A549 (cell line): ENCODE data around the gene HEXIM2. TPM values are rescaled to one million over a fixed set of nuclear protein-coding genes. Genes with fewer than 3 reads are reported as not detected.

Experiments
- ATAC-seq, 2 experiments: fragments of 200-7000 bp in 1 of 2; fragments of >200 bp in 1 of 2; cut with Nextera tagmentation in 1 of 2; cut with Tn5 transposase in 1 of 2; 3 replicates each; pipeline versions ENCODE4 v1.8.0 to v1.9.1; 2018 to 2020; ENCODE audit warnings: mild to moderate bottlenecking in 1 of 2, moderate library complexity in 1 of 2
- CTCF ChIA-PET: fragments of 300-600 bp; sonication (Branson Sonifier 250); formaldehyde crosslinking; extraction: SDS; loops from one replicate; lab custom pipeline; 2021; ENCODE audit warnings: antibody characterized with exemption, inconsistent platforms; lab: Yijun Ruan, JAX
- POLR2A ChIA-PET: fragments of 350-600 bp; formaldehyde crosslinking; extraction: SDS; loops from one replicate; lab custom pipeline; 2021; ENCODE audit warnings: antibody characterized with exemption, inconsistent platforms; lab: Yijun Ruan, JAX
- DNase-seq, 2 experiments: peaks; one replicate each; pipeline versions ENCODE4 v3.0.0 to v3.0.0-alpha.2; 2011 to 2016; ENCODE audit warnings: low read depth in 1 of 2, low spot score in 1 of 2
- FAIRE-seq: peaks from 2 replicates; lab custom pipeline; 2011; peaks lifted over from hg19 to GRCh38; lab: Jason Lieb, UNC
- H3K27ac ChIP-seq, 2 experiments: fragments of >200 bp; sonication (Bioruptor Twin); formaldehyde crosslinking; 3 replicates each; pipeline ENCODE4 v1.5.1; 2016 to 2017
- H3K4me1 ChIP-seq: fragments of >200 bp; sonication (Bioruptor Twin); formaldehyde crosslinking; 3 replicates; pipeline ENCODE4 v1.6.1; 2016
- H3K4me2 ChIP-seq: fragments of >200 bp; sonication (Bioruptor Twin); formaldehyde crosslinking; 3 replicates; pipeline ENCODE4 v1.6.1; 2016
- H3K4me3 ChIP-seq: fragments of >200 bp; sonication (Bioruptor Twin); formaldehyde crosslinking; 3 replicates; pipeline ENCODE4 v1.5.1; 2016
- H3K9me3 ChIP-seq: fragments of >200 bp; sonication (Bioruptor Twin); formaldehyde crosslinking; 3 replicates; pipeline ENCODE4 v1.6.1; 2016
- BHLHE40 ChIP-seq: IDR thresholded peaks from 2 replicates; pipeline ENCODE4 v1.6.1; 2012; ENCODE audit warnings: low read depth, low read length, inconsistent platforms
- CBX2 ChIP-seq: fragments of 200-600 bp; sonication (generic); IDR thresholded peaks from 2 replicates; pipeline ENCODE4 v1.6.1; 2016; ENCODE audit warnings: low read depth, mild to moderate bottlenecking, borderline replicate concordance
- CBX8 ChIP-seq: fragments of 200-600 bp; sonication (generic); IDR thresholded peaks from 2 replicates; pipeline ENCODE4 v1.6.1; 2016
- CHD2 ChIP-seq: fragments of 150-350 bp; IDR thresholded peaks from 2 replicates; pipeline ENCODE4 v1.6.1; 2014; ENCODE audit warnings: low read length; ENCODE audit not compliant: partially characterized antibody
- EHF ChIP-seq: fragments of 250-450 bp; sonication (Bioruptor Pico); IDR thresholded peaks from 2 replicates; pipeline ENCODE4 v1.5.0; 2020; ENCODE audit warnings: mild to moderate bottlenecking
- EHMT2 ChIP-seq: fragments of 200-600 bp; sonication (generic); IDR thresholded peaks from 2 replicates; pipeline ENCODE4 v1.6.1; 2016; ENCODE audit warnings: antibody characterized with exemption, low read depth, mild to moderate bottlenecking, moderate library complexity
- EP300 ChIP-seq, 2 experiments: fragments of >200 bp; sonication (Bioruptor Twin); formaldehyde crosslinking; IDR thresholded peaks; 2 replicates in 1 of 2; 3 replicates in 1 of 2; pipeline ENCODE4 v1.6.1; 2016 to 2017
- FOSB ChIP-seq: fragments of 250-450 bp; sonication (Bioruptor Pico); IDR thresholded peaks from 2 replicates; pipeline ENCODE4 v1.5.0; 2020; ENCODE audit warnings: mild to moderate bottlenecking, moderate library complexity
- FOSL2 ChIP-seq, 2 experiments: fragments of 450-650 bp in 1 of 2; fragments of >200 bp in 1 of 2; sonication (Bioruptor Twin) in 1 of 2; formaldehyde crosslinking; IDR thresholded peaks; 2 replicates each; pipeline versions ENCODE4 v1.5.0 to v1.6.1; 2016 to 2020; ENCODE audit warnings: mild to moderate bottlenecking in 1 of 2, moderate library complexity in 1 of 2
- GATA3 ChIP-seq: IDR thresholded peaks from 2 replicates; pipeline ENCODE4 v1.6.1; 2012; ENCODE audit warnings: borderline replicate concordance
- HDAC2 ChIP-seq: fragments of 200-600 bp; sonication (generic); IDR thresholded peaks from 2 replicates; pipeline ENCODE4 v1.6.1; 2016
- HEYL ChIP-seq: fragments of 250-450 bp; sonication (Bioruptor Pico); IDR thresholded peaks from 2 replicates; pipeline ENCODE4 v1.8.0; 2021; ENCODE audit warnings: mild to moderate bottlenecking, moderate library complexity
- HOXB13 ChIP-seq: fragments of 250-450 bp; sonication (Bioruptor Pico); IDR thresholded peaks from 2 replicates; pipeline ENCODE4 v1.5.0; 2020; ENCODE audit warnings: low read depth, mild to moderate bottlenecking, moderate library complexity
- JUN ChIP-seq, 2 experiments: fragments of >200 bp; sonication (Bioruptor Twin); formaldehyde crosslinking; IDR thresholded peaks; 2 replicates in 1 of 2; 3 replicates in 1 of 2; pipeline ENCODE4 v1.6.1; 2016 to 2017
- JUNB ChIP-seq: fragments of >200 bp; sonication (Bioruptor Twin); formaldehyde crosslinking; IDR thresholded peaks from 2 replicates; pipeline ENCODE4 v1.6.1; 2016
- KDM1A ChIP-seq: fragments of 200-600 bp; sonication (generic); IDR thresholded peaks from 2 replicates; pipeline ENCODE4 v1.6.1; 2016; ENCODE audit warnings: low read depth, mild to moderate bottlenecking
- KDM5A ChIP-seq: fragments of 200-600 bp; sonication (generic); IDR thresholded peaks from 2 replicates; pipeline ENCODE4 v1.6.1; 2016; ENCODE audit warnings: antibody characterized with exemption, mild to moderate bottlenecking
- MAFK ChIP-seq: fragments of 450-650 bp; IDR thresholded peaks from 2 replicates; pipeline ENCODE4 v1.6.1; 2014; ENCODE audit not compliant: partially characterized antibody
- NPAS2 ChIP-seq: fragments of 250-450 bp; sonication (Bioruptor Pico); IDR thresholded peaks from 2 replicates; pipeline ENCODE4 v1.8.0; 2022; ENCODE audit warnings: mild to moderate bottlenecking, moderate library complexity, borderline replicate concordance
- POLR2AphosphoS2 ChIP-seq: conservative IDR thresholded peaks from 2 replicates; pipeline ENCODE4 v1.6.1; 2012; ENCODE audit warnings: low read length, improper control_type of control experiment, inconsistent platforms
- RCOR1 ChIP-seq: fragments of 150-350 bp; IDR thresholded peaks from 2 replicates; pipeline ENCODE4 v1.6.1; 2014; ENCODE audit warnings: antibody characterized with exemption, low read length, low read depth
- RFX5 ChIP-seq: fragments of 450-650 bp; IDR thresholded peaks from 2 replicates; pipeline ENCODE4 v1.7.1; 2014; ENCODE audit warnings: antibody characterized with exemption, mild to moderate bottlenecking, moderate library complexity
- SMC3 ChIP-seq: fragments of >200 bp; sonication (Bioruptor Twin); formaldehyde crosslinking; IDR thresholded peaks from 3 replicates; pipeline ENCODE4 v1.6.1; 2018; ENCODE audit warnings: inconsistent platforms
- SREBF2 ChIP-seq: fragments of 450-650 bp; IDR thresholded peaks from 2 replicates; pipeline ENCODE4 v1.6.1; 2014; ENCODE audit warnings: mild to moderate bottlenecking, moderate library complexity
- TFCP2L1 ChIP-seq: fragments of 250-450 bp; sonication (Bioruptor Pico); IDR thresholded peaks from 2 replicates; pipeline ENCODE4 v1.5.0; 2021; ENCODE audit warnings: mild to moderate bottlenecking
- ZC3H11A ChIP-seq: fragments of 450-650 bp; IDR thresholded peaks from 2 replicates; pipeline ENCODE4 v1.6.1; 2014; ENCODE audit warnings: antibody characterized with exemption, mild to moderate bottlenecking
- ZFP36 ChIP-seq: fragments of 450-650 bp; IDR thresholded peaks from 2 replicates; pipeline ENCODE4 v1.6.1; 2014; ENCODE audit warnings: borderline replicate concordance; ENCODE audit not compliant: partially characterized antibody
- ZNF302 ChIP-seq: fragments of 250-450 bp; sonication (Bioruptor Pico); IDR thresholded peaks from 2 replicates; pipeline ENCODE4 v1.9.0; 2021; ENCODE audit warnings: inconsistent platforms, mild to moderate bottlenecking, moderate library complexity
- WGBS: methylation state at CpG from one replicate; pipeline ENCODE4 v1.1.6; 2017; ENCODE audit errors: missing lambda C conversion rate; 5-methylcytosine and 5-hydroxymethylcytosine counted together
- polyA plus RNA-seq, 4 experiments: library from polyadenylated mRNA; depleted of rRNA in 3 of 4; stranded (reverse); fragments of >200 nt; fragmentation: RNase III in 1 of 4; extraction: RNeasy Plus Mini Kit Qiagen cat#74134 plus additional on column Dnase treatment in 1 of 4; gene quantifications; 2 replicates in 3 of 4; 3 replicates in 1 of 4; pipeline ENCODE4 v1.2.3, GENCODE V29; 2011 to 2017
- TF ChIP-seq, protein P1 (sequence below): fragments of 250-450 bp; sonication (Bioruptor Pico); IDR thresholded peaks from 2 replicates; pipeline ENCODE4 v1.5.0; 2020; ENCODE audit warnings: low read depth, mild to moderate bottlenecking, moderate library complexity
- TF ChIP-seq, protein P2 (sequence below): fragments of 150-350 bp; IDR thresholded peaks from 2 replicates; pipeline ENCODE4 v1.6.1; 2014; ENCODE audit warnings: low read depth, mild to moderate bottlenecking, low read length
- TF ChIP-seq, protein P3 (sequence below): IDR thresholded peaks from 2 replicates; pipeline ENCODE4 v1.6.1; 2012
- TF ChIP-seq, protein P4 (sequence below): fragments of 200-600 bp; sonication (generic); IDR thresholded peaks from 2 replicates; pipeline ENCODE4 v1.6.1; 2016; ENCODE audit warnings: antibody characterized with exemption, mild to moderate bottlenecking, moderate library complexity
- TF ChIP-seq, protein P5 (sequence below): IDR thresholded peaks from 2 replicates; pipeline ENCODE4 v1.6.1; 2012; ENCODE audit warnings: low read depth, borderline replicate concordance
- TF ChIP-seq, protein P6 (sequence below): fragments of 250-450 bp; sonication (Bioruptor Pico); IDR thresholded peaks from 2 replicates; pipeline ENCODE4 v1.5.0; 2021; ENCODE audit warnings: mild to moderate bottlenecking, moderate library complexity, borderline replicate concordance

Gene HEXIM2
- polyA plus RNA-seq, 2 of the 4 experiments (the other 2 are of a cell fraction), result 15.5 to 23.1 TPM

DNA sequence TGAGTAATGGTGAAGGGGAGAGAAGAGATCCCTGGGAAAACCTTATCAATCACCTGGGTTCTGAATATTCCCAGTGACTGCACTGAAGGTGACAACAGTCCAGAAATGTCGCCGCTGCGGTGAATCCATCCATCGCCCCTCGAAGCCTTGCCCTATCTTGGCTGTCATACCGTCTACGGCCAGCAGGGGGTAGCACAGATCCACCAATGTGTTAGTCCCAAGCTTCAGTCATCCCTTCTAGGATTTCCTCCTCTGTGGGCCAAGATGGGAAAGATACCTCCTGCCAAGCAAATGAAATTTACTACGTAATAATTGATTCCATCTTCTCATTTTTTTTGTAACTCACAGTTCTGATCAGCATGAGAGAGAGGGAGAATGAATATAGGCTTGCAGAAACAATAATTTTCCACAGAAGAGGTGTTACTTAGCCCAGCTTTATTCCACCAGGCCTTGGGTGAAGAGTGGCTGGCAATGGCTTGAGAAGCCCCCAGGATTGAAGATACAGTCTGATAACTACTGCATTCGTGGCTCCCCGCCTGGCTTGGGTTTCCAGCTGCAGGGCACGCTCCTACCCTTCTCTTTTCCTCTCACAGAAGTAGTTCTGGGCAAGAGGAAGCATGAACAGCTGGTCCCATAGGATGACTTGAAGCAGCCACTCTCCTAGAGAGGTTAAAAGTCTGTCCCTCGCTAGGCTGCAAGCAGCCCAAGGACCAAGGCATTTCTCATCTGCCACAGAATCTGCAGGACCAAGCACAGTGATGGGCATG is 57.4 kb downstream of the HEXIM2 start:
- Histone ChIP-seq H3K27ac (peak overlapping the region; percentile 97), H3K4me3 (no peak overlapping the region), H3K4me2 (peak overlapping the region; percentile 92), H3K4me1 (peaks cover 37% of the 10 kb centered on the region), H3K9me3 (no peaks in the 10 kb centered on the region)
- ChIA-PET CTCF (interaction anchor here (0.7 to 52.3 kb wide), 56 partner anchors 8 to 674 kb away, joined by 3 to 2147 read pairs (median 6); partner anchors contain the start of genes ACBD4, HEXIM1, HEXIM2 and MAP3K14), POLR2A (interaction anchor here (0.6 to 1.8 kb wide), 10 partner anchors 10 to 168 kb away, joined by 3 to 20 read pairs (median 4); partner anchors contain the start of genes ACBD4 and HEXIM1)
- FAIRE-seq (peak; percentile 99), ATAC-seq (peak; percentile 61 to 82), DNase-seq (peak; percentile 85 to 87)
- 15% methylated on average over 12 of the region's 12 CpGs for WGBS
- TF ChIP-seq CBX8 (no peak), JUNB (no peak), SMC3 (peak; percentile 97), RFX5 (no peak), KDM5A (no peak), KDM1A (no peak), JUN (IDR thresholded peaks at IDR 0.05) (peak; percentile 13 to 22; a peak in 1 of 5 replicates), SREBF2 (no peak), CBX2 (no peak), BHLHE40 (no peak), FOSL2 (IDR thresholded peaks at IDR 0.05) (no peak), FOSL2 (CRISPR knock-in tag; IDR thresholded peaks at IDR 0.05) (no peak), HOXB13 (CRISPR knock-in tag) (no peak), TFCP2L1 (CRISPR knock-in tag) (no peak), NPAS2 (CRISPR knock-in tag) (no peak), HDAC2 (no peak), POLR2AphosphoS2 (no peak), EHF (CRISPR knock-in tag) (no peak), ZNF302 (no peak), ZFP36 (no peak), CHD2 (no peak), MAFK (no peak), HEYL (CRISPR knock-in tag) (no peak), EHMT2 (no peak), GATA3 (no peak), RCOR1 (no peak; the same call in 1 of the 2 replicates), ZC3H11A (no peak), EP300 (IDR thresholded peaks at IDR 0.05) (no peak), FOSB (CRISPR knock-in tag) (no peak)
- TF ChIP-seq, protein P1, sequence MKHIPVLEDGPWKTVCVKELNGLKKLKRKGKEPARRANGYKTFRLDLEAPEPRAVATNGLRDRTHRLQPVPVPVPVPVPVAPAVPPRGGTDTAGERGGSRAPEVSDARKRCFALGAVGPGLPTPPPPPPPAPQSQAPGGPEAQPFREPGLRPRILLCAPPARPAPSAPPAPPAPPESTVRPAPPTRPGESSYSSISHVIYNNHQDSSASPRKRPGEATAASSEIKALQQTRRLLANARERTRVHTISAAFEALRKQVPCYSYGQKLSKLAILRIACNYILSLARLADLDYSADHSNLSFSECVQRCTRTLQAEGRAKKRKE (CRISPR knock-in tag), result no peak
- TF ChIP-seq, protein P2, sequence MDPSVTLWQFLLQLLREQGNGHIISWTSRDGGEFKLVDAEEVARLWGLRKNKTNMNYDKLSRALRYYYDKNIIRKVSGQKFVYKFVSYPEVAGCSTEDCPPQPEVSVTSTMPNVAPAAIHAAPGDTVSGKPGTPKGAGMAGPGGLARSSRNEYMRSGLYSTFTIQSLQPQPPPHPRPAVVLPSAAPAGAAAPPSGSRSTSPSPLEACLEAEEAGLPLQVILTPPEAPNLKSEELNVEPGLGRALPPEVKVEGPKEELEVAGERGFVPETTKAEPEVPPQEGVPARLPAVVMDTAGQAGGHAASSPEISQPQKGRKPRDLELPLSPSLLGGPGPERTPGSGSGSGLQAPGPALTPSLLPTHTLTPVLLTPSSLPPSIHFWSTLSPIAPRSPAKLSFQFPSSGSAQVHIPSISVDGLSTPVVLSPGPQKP, result no peak
- TF ChIP-seq, protein P3, sequence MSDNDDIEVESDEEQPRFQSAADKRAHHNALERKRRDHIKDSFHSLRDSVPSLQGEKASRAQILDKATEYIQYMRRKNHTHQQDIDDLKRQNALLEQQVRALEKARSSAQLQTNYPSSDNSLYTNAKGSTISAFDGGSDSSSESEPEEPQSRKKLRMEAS, result peak; percentile 46
- TF ChIP-seq, protein P4, sequence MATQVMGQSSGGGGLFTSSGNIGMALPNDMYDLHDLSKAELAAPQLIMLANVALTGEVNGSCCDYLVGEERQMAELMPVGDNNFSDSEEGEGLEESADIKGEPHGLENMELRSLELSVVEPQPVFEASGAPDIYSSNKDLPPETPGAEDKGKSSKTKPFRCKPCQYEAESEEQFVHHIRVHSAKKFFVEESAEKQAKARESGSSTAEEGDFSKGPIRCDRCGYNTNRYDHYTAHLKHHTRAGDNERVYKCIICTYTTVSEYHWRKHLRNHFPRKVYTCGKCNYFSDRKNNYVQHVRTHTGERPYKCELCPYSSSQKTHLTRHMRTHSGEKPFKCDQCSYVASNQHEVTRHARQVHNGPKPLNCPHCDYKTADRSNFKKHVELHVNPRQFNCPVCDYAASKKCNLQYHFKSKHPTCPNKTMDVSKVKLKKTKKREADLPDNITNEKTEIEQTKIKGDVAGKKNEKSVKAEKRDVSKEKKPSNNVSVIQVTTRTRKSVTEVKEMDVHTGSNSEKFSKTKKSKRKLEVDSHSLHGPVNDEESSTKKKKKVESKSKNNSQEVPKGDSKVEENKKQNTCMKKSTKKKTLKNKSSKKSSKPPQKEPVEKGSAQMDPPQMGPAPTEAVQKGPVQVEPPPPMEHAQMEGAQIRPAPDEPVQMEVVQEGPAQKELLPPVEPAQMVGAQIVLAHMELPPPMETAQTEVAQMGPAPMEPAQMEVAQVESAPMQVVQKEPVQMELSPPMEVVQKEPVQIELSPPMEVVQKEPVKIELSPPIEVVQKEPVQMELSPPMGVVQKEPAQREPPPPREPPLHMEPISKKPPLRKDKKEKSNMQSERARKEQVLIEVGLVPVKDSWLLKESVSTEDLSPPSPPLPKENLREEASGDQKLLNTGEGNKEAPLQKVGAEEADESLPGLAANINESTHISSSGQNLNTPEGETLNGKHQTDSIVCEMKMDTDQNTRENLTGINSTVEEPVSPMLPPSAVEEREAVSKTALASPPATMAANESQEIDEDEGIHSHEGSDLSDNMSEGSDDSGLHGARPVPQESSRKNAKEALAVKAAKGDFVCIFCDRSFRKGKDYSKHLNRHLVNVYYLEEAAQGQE, result no peak
- TF ChIP-seq, protein P5, sequence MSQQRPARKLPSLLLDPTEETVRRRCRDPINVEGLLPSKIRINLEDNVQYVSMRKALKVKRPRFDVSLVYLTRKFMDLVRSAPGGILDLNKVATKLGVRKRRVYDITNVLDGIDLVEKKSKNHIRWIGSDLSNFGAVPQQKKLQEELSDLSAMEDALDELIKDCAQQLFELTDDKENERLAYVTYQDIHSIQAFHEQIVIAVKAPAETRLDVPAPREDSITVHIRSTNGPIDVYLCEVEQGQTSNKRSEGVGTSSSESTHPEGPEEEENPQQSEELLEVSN, result no peak
- TF ChIP-seq, protein P6, sequence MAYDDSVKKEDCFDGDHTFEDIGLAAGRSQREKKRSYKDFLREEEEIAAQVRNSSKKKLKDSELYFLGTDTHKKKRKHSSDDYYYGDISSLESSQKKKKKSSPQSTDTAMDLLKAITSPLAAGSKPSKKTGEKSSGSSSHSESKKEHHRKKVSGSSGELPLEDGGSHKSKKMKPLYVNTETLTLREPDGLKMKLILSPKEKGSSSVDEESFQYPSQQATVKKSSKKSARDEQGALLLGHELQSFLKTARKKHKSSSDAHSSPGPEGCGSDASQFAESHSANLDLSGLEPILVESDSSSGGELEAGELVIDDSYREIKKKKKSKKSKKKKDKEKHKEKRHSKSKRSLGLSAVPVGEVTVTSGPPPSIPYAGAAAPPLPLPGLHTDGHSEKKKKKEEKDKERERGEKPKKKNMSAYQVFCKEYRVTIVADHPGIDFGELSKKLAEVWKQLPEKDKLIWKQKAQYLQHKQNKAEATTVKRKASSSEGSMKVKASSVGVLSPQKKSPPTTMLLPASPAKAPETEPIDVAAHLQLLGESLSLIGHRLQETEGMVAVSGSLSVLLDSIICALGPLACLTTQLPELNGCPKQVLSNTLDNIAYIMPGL (CRISPR knock-in tag), result no peak
